A549 (cell line): ENCODE data around the gene PRKCD.

ENCODE experiments used
- EP300 ChIP-seq, 2 experiments: fragments of >200 bp; sonication (Bioruptor Twin); formaldehyde crosslinking; IDR thresholded peaks; 2 replicates in 1 of 2; 3 replicates in 1 of 2; pipeline ENCODE4 v1.6.1; 2016 to 2017
- ESRRA ChIP-seq: fragments of 150-350 bp; IDR thresholded peaks from 2 replicates; pipeline ENCODE4 v1.6.1; 2014; ENCODE audit warnings: mild to moderate bottlenecking, low read length, borderline replicate concordance
- JUN ChIP-seq, 2 experiments: fragments of >200 bp; sonication (Bioruptor Twin); formaldehyde crosslinking; IDR thresholded peaks; 2 replicates in 1 of 2; 3 replicates in 1 of 2; pipeline ENCODE4 v1.6.1; 2016 to 2017
- MAZ ChIP-seq: fragments of 150-350 bp; IDR thresholded peaks from 2 replicates; pipeline ENCODE4 v1.6.1; 2014; ENCODE audit warnings: antibody characterized with exemption, low read depth, low read length, borderline replicate concordance
- NR3C1 ChIP-seq: fragments of >200 bp; sonication (Bioruptor Twin); formaldehyde crosslinking; IDR thresholded peaks from 3 replicates; pipeline ENCODE4 v1.6.1; 2017
- PHF8 ChIP-seq: fragments of 200-600 bp; sonication (generic); IDR thresholded peaks from 2 replicates; pipeline ENCODE4 v1.6.1; 2016; ENCODE audit warnings: low read depth, mild to moderate bottlenecking, antibody characterized with exemption, moderate library complexity, borderline replicate concordance
- POLR2A ChIP-seq: IDR thresholded peaks from 2 replicates; pipeline ENCODE4 v1.6.1; 2012; ENCODE audit warnings: mild to moderate bottlenecking, low read length
- RARB ChIP-seq: fragments of 250-450 bp; sonication (Bioruptor Pico); IDR thresholded peaks from 2 replicates; pipeline ENCODE4 v1.8.0; 2021; ENCODE audit warnings: mild to moderate bottlenecking, moderate library complexity
- RCOR1 ChIP-seq: fragments of 150-350 bp; IDR thresholded peaks from 2 replicates; pipeline ENCODE4 v1.6.1; 2014; ENCODE audit warnings: antibody characterized with exemption, low read length, low read depth
- RFX5 ChIP-seq: fragments of 450-650 bp; IDR thresholded peaks from 2 replicates; pipeline ENCODE4 v1.7.1; 2014; ENCODE audit warnings: antibody characterized with exemption, mild to moderate bottlenecking, moderate library complexity
- ZFP36 ChIP-seq: fragments of 450-650 bp; IDR thresholded peaks from 2 replicates; pipeline ENCODE4 v1.6.1; 2014; ENCODE audit warnings: borderline replicate concordance; ENCODE audit not compliant: partially characterized antibody
- TF ChIP-seq, protein P1 (sequence below): IDR thresholded peaks from 2 replicates; pipeline ENCODE4 v1.6.1; 2012
- TF ChIP-seq, protein P2 (sequence below): fragments of 200-600 bp; sonication (generic); IDR thresholded peaks from 2 replicates; pipeline ENCODE4 v1.6.1; 2016; ENCODE audit warnings: antibody characterized with exemption, mild to moderate bottlenecking, moderate library complexity
- TF ChIP-seq, protein P3 (sequence below): fragments of >200 bp; sonication (Bioruptor Twin); formaldehyde crosslinking; IDR thresholded peaks from 3 replicates; pipeline ENCODE4 v1.5.1; 2016

DNA sequence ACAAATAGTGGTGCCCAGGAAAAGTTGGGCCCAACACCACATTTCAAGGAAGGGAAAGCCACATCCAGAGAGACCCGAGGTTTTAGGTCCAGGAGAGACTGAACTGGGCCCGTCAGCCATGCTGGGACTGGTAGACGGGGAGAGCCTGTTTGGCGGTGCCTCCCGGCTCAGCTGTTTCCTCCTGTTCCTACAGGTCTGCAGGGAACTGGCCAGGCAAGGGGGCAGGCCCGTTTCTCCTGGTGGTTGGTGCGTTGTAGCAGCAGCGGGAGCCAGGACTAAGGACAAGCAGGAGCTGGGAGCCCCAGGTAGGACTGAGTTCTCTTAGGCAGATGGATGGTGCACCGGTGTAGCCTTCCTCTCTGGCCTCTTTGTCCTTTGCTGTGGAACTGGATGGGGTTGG lies 3.9 kb downstream of the PRKCD start:
- TF ChIP-seq EP300 (IDR thresholded peaks at IDR 0.05) (no peak), RCOR1 (no peak), POLR2A (no peak), ESRRA (no peak), RARB (CRISPR knock-in tag) (no peak), JUN (IDR thresholded peaks at IDR 0.05) (no peak), PHF8 (no peak), MAZ (no peak), RFX5 (no peak), ZFP36 (no peak), NR3C1 (no peak)
- TF ChIP-seq, protein P1, sequence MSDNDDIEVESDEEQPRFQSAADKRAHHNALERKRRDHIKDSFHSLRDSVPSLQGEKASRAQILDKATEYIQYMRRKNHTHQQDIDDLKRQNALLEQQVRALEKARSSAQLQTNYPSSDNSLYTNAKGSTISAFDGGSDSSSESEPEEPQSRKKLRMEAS: no peak
- TF ChIP-seq, protein P2, sequence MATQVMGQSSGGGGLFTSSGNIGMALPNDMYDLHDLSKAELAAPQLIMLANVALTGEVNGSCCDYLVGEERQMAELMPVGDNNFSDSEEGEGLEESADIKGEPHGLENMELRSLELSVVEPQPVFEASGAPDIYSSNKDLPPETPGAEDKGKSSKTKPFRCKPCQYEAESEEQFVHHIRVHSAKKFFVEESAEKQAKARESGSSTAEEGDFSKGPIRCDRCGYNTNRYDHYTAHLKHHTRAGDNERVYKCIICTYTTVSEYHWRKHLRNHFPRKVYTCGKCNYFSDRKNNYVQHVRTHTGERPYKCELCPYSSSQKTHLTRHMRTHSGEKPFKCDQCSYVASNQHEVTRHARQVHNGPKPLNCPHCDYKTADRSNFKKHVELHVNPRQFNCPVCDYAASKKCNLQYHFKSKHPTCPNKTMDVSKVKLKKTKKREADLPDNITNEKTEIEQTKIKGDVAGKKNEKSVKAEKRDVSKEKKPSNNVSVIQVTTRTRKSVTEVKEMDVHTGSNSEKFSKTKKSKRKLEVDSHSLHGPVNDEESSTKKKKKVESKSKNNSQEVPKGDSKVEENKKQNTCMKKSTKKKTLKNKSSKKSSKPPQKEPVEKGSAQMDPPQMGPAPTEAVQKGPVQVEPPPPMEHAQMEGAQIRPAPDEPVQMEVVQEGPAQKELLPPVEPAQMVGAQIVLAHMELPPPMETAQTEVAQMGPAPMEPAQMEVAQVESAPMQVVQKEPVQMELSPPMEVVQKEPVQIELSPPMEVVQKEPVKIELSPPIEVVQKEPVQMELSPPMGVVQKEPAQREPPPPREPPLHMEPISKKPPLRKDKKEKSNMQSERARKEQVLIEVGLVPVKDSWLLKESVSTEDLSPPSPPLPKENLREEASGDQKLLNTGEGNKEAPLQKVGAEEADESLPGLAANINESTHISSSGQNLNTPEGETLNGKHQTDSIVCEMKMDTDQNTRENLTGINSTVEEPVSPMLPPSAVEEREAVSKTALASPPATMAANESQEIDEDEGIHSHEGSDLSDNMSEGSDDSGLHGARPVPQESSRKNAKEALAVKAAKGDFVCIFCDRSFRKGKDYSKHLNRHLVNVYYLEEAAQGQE: no peak
- TF ChIP-seq, protein P3, sequence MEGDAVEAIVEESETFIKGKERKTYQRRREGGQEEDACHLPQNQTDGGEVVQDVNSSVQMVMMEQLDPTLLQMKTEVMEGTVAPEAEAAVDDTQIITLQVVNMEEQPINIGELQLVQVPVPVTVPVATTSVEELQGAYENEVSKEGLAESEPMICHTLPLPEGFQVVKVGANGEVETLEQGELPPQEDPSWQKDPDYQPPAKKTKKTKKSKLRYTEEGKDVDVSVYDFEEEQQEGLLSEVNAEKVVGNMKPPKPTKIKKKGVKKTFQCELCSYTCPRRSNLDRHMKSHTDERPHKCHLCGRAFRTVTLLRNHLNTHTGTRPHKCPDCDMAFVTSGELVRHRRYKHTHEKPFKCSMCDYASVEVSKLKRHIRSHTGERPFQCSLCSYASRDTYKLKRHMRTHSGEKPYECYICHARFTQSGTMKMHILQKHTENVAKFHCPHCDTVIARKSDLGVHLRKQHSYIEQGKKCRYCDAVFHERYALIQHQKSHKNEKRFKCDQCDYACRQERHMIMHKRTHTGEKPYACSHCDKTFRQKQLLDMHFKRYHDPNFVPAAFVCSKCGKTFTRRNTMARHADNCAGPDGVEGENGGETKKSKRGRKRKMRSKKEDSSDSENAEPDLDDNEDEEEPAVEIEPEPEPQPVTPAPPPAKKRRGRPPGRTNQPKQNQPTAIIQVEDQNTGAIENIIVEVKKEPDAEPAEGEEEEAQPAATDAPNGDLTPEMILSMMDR: no peak
